HL-60 (cell line): ENCODE results near the gene NLRP6.

Experiments used
- DNase-seq, 2 experiments: peaks; one replicate each; pipeline ENCODE4 v3.0.0-alpha.2; 2010 to 2020; ENCODE audit warnings: low read depth in 1 of 2, low spot score in 1 of 2
- H3K27ac ChIP-seq: fragments of 250-450 bp; sonication (Bioruptor Pico); replicated peaks from 2 replicates; pipeline ENCODE4 v1.5.1; 2020; ENCODE audit warnings: mild to moderate bottlenecking, moderate library complexity
- H3K27me3 ChIP-seq: fragments of 250-450 bp; sonication (Bioruptor Pico); 2 replicates; pipeline ENCODE4 v1.5.1; 2021; ENCODE audit warnings: mild to moderate bottlenecking, moderate library complexity; ENCODE audit not compliant: insufficient read depth, poor library complexity, severe bottlenecking
- H3K4me3 ChIP-seq: replicated peaks from 2 replicates; pipeline ENCODE4 v1.5.1; 2011; ENCODE audit warnings: mild to moderate bottlenecking, control low read depth, low read length; ENCODE audit not compliant: insufficient read depth
- GABPA ChIP-seq: IDR thresholded peaks from 2 replicates; pipeline ENCODE4 v1.6.1; 2012; ENCODE audit warnings: low read depth
- POLR2AphosphoS5 ChIP-seq: IDR thresholded peaks from 2 replicates; pipeline ENCODE4 v1.6.1; 2012; ENCODE audit warnings: low read depth
- SPI1 ChIP-seq: IDR thresholded peaks from 2 replicates; pipeline ENCODE4 v1.6.1; 2012; ENCODE audit warnings: low read depth, mild to moderate bottlenecking, borderline replicate concordance
- TF ChIP-seq, protein P1 (sequence below): IDR thresholded peaks from one replicate; pipeline ENCODE4 v1.5.1; 2011; ENCODE audit warnings: low read length, control low read depth, inconsistent platforms; ENCODE audit not compliant: insufficient read depth
- TF ChIP-seq, protein P2 (sequence below): IDR thresholded peaks from 2 replicates; pipeline ENCODE4 v1.6.1; 2012; ENCODE audit warnings: low read depth; ENCODE audit not compliant: insufficient replicate concordance

NLRP6 gene

DNA sequence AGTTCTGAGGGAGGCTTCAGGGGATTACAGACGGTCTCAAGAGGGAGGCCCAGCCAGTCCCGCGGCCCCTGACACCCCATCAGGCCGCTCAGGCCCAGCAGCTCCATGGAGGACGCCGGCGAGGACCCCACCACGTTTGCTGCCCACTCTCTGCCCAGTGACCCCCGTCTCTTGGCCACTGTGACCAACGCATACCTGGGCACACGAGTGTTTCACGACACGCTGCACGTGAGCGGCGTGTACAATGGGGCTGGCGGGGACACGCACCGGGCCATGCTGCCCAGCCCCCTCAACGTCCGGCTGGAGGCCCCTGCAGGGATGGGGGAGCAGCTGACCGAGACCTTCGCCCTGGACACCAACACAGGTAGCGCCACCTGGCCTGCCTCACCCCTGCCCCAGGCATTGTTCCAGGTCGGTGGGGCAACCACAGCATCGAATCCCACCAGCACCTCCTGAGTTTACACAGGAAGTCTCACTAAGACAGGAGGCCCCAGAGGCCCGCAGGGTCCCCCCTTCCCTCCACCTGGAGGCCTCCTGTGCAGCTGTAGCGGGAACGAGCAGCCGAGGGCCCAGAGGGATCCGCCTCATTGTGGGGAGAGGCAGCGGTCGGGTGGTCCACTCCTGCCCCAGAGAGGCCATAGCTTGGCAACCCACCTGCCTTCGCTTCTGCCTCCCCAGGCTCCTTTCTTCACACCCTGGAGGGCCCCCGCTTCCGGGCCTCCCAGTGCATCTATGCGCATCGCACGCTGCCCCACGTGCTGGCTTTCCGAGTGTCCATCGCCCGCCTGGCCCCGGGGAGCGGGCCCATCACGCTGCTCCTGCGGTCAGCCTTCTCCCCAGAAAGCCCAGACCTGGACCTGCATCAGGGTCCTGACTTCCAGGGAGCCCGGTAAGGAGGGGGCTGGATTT is 11.8 kb downstream of the NLRP6 start:
- DNase-seq, result no peak
- Histone ChIP-seq H3K27ac (no peak overlapping the region), H3K4me3 (no peak overlapping the region), H3K27me3 (peaks cover 8% of the 10 kb centered on the region)
- no peak for TF ChIP-seq SPI1
- TF ChIP-seq, protein P1, sequence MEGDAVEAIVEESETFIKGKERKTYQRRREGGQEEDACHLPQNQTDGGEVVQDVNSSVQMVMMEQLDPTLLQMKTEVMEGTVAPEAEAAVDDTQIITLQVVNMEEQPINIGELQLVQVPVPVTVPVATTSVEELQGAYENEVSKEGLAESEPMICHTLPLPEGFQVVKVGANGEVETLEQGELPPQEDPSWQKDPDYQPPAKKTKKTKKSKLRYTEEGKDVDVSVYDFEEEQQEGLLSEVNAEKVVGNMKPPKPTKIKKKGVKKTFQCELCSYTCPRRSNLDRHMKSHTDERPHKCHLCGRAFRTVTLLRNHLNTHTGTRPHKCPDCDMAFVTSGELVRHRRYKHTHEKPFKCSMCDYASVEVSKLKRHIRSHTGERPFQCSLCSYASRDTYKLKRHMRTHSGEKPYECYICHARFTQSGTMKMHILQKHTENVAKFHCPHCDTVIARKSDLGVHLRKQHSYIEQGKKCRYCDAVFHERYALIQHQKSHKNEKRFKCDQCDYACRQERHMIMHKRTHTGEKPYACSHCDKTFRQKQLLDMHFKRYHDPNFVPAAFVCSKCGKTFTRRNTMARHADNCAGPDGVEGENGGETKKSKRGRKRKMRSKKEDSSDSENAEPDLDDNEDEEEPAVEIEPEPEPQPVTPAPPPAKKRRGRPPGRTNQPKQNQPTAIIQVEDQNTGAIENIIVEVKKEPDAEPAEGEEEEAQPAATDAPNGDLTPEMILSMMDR, result no peak
- no peak for TF ChIP-seq GABPA
- TF ChIP-seq, protein P2, sequence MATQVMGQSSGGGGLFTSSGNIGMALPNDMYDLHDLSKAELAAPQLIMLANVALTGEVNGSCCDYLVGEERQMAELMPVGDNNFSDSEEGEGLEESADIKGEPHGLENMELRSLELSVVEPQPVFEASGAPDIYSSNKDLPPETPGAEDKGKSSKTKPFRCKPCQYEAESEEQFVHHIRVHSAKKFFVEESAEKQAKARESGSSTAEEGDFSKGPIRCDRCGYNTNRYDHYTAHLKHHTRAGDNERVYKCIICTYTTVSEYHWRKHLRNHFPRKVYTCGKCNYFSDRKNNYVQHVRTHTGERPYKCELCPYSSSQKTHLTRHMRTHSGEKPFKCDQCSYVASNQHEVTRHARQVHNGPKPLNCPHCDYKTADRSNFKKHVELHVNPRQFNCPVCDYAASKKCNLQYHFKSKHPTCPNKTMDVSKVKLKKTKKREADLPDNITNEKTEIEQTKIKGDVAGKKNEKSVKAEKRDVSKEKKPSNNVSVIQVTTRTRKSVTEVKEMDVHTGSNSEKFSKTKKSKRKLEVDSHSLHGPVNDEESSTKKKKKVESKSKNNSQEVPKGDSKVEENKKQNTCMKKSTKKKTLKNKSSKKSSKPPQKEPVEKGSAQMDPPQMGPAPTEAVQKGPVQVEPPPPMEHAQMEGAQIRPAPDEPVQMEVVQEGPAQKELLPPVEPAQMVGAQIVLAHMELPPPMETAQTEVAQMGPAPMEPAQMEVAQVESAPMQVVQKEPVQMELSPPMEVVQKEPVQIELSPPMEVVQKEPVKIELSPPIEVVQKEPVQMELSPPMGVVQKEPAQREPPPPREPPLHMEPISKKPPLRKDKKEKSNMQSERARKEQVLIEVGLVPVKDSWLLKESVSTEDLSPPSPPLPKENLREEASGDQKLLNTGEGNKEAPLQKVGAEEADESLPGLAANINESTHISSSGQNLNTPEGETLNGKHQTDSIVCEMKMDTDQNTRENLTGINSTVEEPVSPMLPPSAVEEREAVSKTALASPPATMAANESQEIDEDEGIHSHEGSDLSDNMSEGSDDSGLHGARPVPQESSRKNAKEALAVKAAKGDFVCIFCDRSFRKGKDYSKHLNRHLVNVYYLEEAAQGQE, result no peak
- TF ChIP-seq POLR2AphosphoS5, result no peak

DNA sequence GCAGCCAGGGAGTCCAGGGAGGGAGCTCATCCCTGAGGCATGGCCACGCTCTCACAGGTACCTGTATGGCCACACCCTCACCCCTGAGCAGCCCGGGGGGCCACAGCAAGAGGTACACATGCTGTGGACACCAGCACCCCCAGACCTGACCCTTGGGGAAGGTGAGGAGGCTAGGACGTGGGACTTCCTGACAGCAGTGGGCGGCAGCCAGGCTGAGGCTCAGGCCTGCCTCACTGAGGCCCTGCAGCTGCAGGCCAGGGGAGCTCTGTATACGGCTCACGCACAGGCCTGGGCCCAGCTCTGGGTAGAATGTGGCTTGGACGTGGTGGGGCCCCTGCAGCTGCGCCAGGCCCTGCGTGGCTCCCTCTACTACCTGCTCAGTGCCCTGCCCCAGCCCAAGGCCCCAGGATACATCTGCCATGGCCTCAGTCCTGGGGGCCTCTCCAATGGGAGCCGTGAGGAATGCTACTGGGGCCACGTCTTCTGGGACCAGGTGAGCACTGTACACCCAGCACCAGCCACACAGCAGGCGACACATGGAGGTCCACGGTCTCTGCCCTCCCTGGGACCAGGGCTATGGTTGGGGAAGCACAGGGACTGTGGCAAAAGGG is 12.5 kb downstream of the NLRP6 start:
- H3K27ac ChIP-seq, result no peak overlapping the region
- H3K4me3 ChIP-seq, result no peak overlapping the region

More for the DNA sequence above, 12.5 kb downstream of the NLRP6 start:
- no peak for TF ChIP-seq GABPA
- TF ChIP-seq, protein P2, result no peak
- no peak for TF ChIP-seq SPI1
- TF ChIP-seq, protein P1, result no peak
- TF ChIP-seq POLR2AphosphoS5, result no peak
- no peak for DNase-seq
- peaks cover 8% of the 10 kb centered on the region for H3K27me3 ChIP-seq
